ENCODE measurements around the gene MAGI2. TPM values are rescaled to one million over a fixed set of nuclear protein-coding genes. Genes with fewer than 3 reads are reported as not detected.

MAGI2 gene
- total RNA-seq, 6 experiments from 2014 or later = 1.2 to 4.0 (median 2.4) TPM

- Histone ChIP-seq H3K4me1 (no peaks in the 10 kb centered on the region), H3K27ac (no peak overlapping the region), H3K9me3 (no peaks in the 10 kb centered on the region), H3K36me3 (no peaks in the 10 kb centered on the region), H3K4me3 (no peak overlapping the region), H3K27me3 (no peaks in the 10 kb centered on the region)
- TF ChIP-seq POLR2A (IDR thresholded peaks at IDR 0.05) (no peak), CTCF (IDR thresholded peaks at IDR 0.05) (no peak)
- DNase-seq = no peak
- no peak for ATAC-seq
- intact Hi-C loops (cut with DNase I) = no loop called here
- 49% methylated on average over 3 of the region's 3 CpGs for WGBS (ENCODE audit: insufficient coverage, low coverage, low lambda C conversion rate, missing lambda C conversion rate)
Measured at GRCh38 chr7:78558566-78558965, 894.9 kb downstream of the MAGI2 start.

- WGBS (ENCODE audit: insufficient coverage, low coverage, low lambda C conversion rate, missing lambda C conversion rate) = 100% methylated on average over 1 of the region's 1 CpG
- intact Hi-C loops (cut with DNase I) = no loop called here
- no peak for DNase-seq
- H3K36me3 ChIP-seq = no peaks in the 10 kb centered on the region
- no peak overlapping the region for H3K4me3 ChIP-seq
- no peaks in the 10 kb centered on the region for H3K9me3 ChIP-seq
- no peak for ATAC-seq
- no peaks in the 10 kb centered on the region for H3K27me3 ChIP-seq
- no peak overlapping the region for H3K27ac ChIP-seq
- H3K4me1 ChIP-seq = no peaks in the 10 kb centered on the region
- TF ChIP-seq POLR2A (IDR thresholded peaks at IDR 0.05) = no peak
- TF ChIP-seq CTCF (IDR thresholded peaks at IDR 0.05) = no peak
Measured at GRCh38 chr7:78543976-78544375, 909.5 kb downstream of the MAGI2 start.

- no peak for ATAC-seq
- H3K36me3 ChIP-seq = no peaks in the 10 kb centered on the region
- no peaks in the 10 kb centered on the region for H3K4me1 ChIP-seq
- intact Hi-C loops (cut with DNase I) = no loop called here
- H3K27ac ChIP-seq = no peak overlapping the region
- H3K9me3 ChIP-seq = no peaks in the 10 kb centered on the region
- H3K4me3 ChIP-seq = no peak overlapping the region
- 70% methylated on average over 2 of the region's 2 CpGs for WGBS (ENCODE audit: insufficient coverage, low coverage, low lambda C conversion rate, missing lambda C conversion rate)
- no peak for TF ChIP-seq CTCF (IDR thresholded peaks at IDR 0.05)
- TF ChIP-seq POLR2A (IDR thresholded peaks at IDR 0.05) = no peak
- DNase-seq = no peak
- no peaks in the 10 kb centered on the region for H3K27me3 ChIP-seq
Measured at GRCh38 chr7:78542981-78543380, 910.5 kb downstream of the MAGI2 start.

- WGBS (ENCODE audit: insufficient coverage, low coverage, low lambda C conversion rate, missing lambda C conversion rate) = 65% methylated on average over 5 of the region's 5 CpGs
- Histone ChIP-seq H3K9me3 (no peaks in the 10 kb centered on the region), H3K27ac (no peak overlapping the region), H3K36me3 (no peaks in the 10 kb centered on the region), H3K4me3 (no peak overlapping the region), H3K27me3 (no peaks in the 10 kb centered on the region), H3K4me1 (no peaks in the 10 kb centered on the region)
- TF ChIP-seq POLR2A (IDR thresholded peaks at IDR 0.05) (no peak), CTCF (IDR thresholded peaks at IDR 0.05) (no peak)
- intact Hi-C loops (cut with DNase I) = no loop called here
- DNase-seq (no peak), ATAC-seq (no peak)
Measured at GRCh38 chr7:78542541-78542940, 910.9 kb downstream of the MAGI2 start.

- Histone ChIP-seq H3K4me3 (no peak overlapping the region), H3K27me3 (no peaks in the 10 kb centered on the region), H3K27ac (no peak overlapping the region), H3K9me3 (no peaks in the 10 kb centered on the region), H3K4me1 (no peaks in the 10 kb centered on the region), H3K36me3 (no peaks in the 10 kb centered on the region)
- WGBS (ENCODE audit: insufficient coverage, low coverage, low lambda C conversion rate, missing lambda C conversion rate) = 94% methylated on average over 5 of the region's 6 CpGs
- DNase-seq (no peak), ATAC-seq (no peak)
- intact Hi-C loops (cut with DNase I) = no loop called here
- no peak for TF ChIP-seq CTCF (IDR thresholded peaks at IDR 0.05)
- TF ChIP-seq POLR2A (IDR thresholded peaks at IDR 0.05) = no peak
Measured at GRCh38 chr7:78539825-78540224, 913.6 kb downstream of the MAGI2 start.
